Suppressor macrophage (primary cell): ENCODE results near the gene GDF7.

ENCODE experiments used
- DNase-seq, 4 experiments: peaks; one replicate each; pipeline ENCODE4 v3.0.0-alpha.2; 2020 to 2022

Gene GDF7

GRCh38 chr2:20674974-20675679, 8.2 kb downstream of the GDF7 start:
- DNase-seq: peak in 2 of 4 experiments; percentile 29 to 35

- DNase-seq: peak in 2 of 4 experiments; percentile 29 to 41
These were observed 8.9 kb downstream of the GDF7 start for GRCh38 chr2:20675701-20676352.

GRCh38 chr2:20676353-20677215, 9.6 kb downstream of the GDF7 start:
- DNase-seq: no peak

- no peak for DNase-seq
These were observed 10.5 kb downstream of the GDF7 start for GRCh38 chr2:20677301-20678085.

- no peak for DNase-seq
These were observed 11.1 kb downstream of the GDF7 start for GRCh38 chr2:20678086-20678395.

GRCh38 chr2:20678780-20679179, 11.8 kb downstream of the GDF7 start:
- no peak for DNase-seq

GRCh38 chr2:20680744-20681375, 13.9 kb downstream of the GDF7 start:
- DNase-seq: no peak

GRCh38 chr2:20682167-20682920, 15.4 kb downstream of the GDF7 start:
- DNase-seq: peak in 2 of 4 experiments; percentile 16 to 26

- no peak for DNase-seq
These were observed 17.7 kb downstream of the GDF7 start for GRCh38 chr2:20684581-20685063.

- no peak for DNase-seq
These were observed 20.4 kb downstream of the GDF7 start for GRCh38 chr2:20687260-20687832.

GRCh38 chr2:20689428-20690264, 22.7 kb downstream of the GDF7 start:
- DNase-seq: no peak

GRCh38 chr2:20691076-20691734, 24.3 kb downstream of the GDF7 start:
- DNase-seq: no peak

GRCh38 chr2:20692081-20692480, 25.1 kb downstream of the GDF7 start:
- no peak for DNase-seq

GRCh38 chr2:20693317-20693716, 26.4 kb downstream of the GDF7 start:
- DNase-seq: no peak

- DNase-seq: no peak
These were observed 29.4 kb downstream of the GDF7 start for GRCh38 chr2:20696366-20696765.

GRCh38 chr2:20697322-20697934, 30.5 kb downstream of the GDF7 start:
- no peak for DNase-seq

- peak in 2 of 4 experiments; percentile 58 to 61 for DNase-seq
These were observed 32.1 kb downstream of the GDF7 start for GRCh38 chr2:20698916-20699613.

GRCh38 chr2:20702563-20702962, 35.6 kb downstream of the GDF7 start:
- DNase-seq: no peak
